Stimulated activated naive CD4-positive, alpha-beta T cell treated with Interleukin-2 at 50 U/mL for 16 hours (primary cell): ENCODE measurements around the gene TMEM53.
A peak's percentile ranks its signal among the peaks of the same experiment; 100 is the strongest.

Experiments used
- DNase-seq: peaks from one replicate; lab custom pipeline; 2025; lab: John Stamatoyannopoulos, UW

The TMEM53 gene

DNA sequence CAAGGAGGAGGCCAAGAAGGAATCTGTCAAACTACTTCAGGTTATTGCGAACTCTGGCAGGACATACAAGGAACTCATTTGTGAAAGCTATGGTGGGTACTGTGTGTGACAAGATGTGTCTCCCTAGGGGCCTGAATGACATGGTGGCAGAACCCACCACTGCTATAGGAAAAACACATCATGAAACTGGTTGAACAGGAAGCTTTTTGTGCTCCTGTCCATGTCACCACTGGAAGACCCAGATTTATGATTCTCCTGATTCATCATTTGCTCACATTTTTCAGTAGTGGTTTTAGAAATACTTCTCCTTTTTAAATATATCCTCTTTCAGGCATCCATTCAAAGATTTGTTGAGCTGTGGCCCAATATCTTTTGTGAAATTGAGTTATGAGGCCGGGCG lies 23.9 kb upstream of the TMEM53 start:
- DNase-seq: no peak

- DNase-seq: peak; percentile 12
Measured at GRCh38 chr1:44696789-44697345, 22.6 kb upstream of the TMEM53 start.

DNA sequence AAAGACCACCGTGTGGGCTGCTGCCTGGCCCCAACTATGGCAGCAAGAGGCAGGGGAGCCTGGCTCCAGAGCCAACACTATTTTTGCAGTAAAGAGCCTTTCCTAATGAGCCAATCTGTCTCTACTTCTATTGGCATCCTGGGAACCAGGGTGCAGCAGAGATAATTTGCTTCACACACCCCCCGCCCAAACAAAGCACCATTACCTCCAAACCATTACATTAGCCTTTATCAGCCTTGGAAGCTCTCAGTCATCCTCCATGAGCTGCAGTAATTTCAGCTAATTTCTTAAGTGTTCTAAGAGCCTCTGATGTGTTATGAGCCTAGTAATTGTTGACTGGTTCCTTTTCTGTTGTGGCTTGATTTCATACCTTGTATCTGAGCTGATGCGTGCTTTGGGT lies 21.8 kb upstream of the TMEM53 start:
- DNase-seq: no peak

GRCh38 chr1:44695671-44696070 lies 21.4 kb upstream of the TMEM53 start:
- no peak for DNase-seq

- no peak for DNase-seq
Measured at GRCh38 chr1:44694863-44695478, 20.7 kb upstream of the TMEM53 start.

GRCh38 chr1:44693900-44694299 lies 19.6 kb upstream of the TMEM53 start:
- no peak for DNase-seq

DNA sequence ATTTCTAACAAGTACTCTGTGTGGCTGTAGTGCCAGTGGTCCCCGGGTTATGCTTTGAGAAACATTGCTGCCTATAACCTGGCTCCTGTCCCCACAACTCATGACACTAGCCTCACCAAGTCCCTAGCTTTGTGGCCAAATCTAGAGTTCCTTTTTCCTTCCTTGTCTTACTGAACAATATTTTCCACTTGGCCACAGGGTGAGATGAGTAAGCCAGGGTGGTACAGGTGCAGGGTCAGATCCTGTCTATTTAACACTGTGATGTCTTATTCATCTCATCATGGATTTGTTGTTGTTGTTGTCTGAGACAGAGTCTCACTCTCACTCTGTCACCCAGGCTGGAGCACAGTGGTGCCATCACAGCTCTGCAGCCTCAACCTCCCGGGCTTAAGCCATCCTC lies 18.9 kb upstream of the TMEM53 start:
- DNase-seq: no peak

- no peak for DNase-seq
Measured at GRCh38 chr1:44689447-44689765, 15.1 kb upstream of the TMEM53 start.

GRCh38 chr1:44688760-44689446 lies 14.6 kb upstream of the TMEM53 start:
- DNase-seq: no peak

DNA sequence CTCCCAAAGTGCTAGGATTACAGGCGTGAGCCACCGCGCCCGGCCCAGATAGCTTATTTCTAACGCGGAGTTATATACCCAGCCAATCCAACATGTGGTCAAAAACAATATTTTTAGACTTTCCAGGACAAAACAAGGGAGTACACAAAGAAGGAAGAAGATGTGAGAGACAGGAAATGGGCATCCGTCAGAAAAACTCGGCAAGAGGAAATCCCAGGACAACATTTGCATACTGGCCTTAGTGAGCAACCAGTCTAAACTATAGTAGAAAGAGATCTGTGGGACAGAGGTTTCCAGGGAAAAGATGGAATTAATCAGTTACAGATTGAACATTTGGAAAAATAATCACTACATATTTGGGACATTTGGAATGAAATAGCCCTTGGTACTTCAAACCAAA lies 11.6 kb upstream of the TMEM53 start:
- no peak for DNase-seq

DNA sequence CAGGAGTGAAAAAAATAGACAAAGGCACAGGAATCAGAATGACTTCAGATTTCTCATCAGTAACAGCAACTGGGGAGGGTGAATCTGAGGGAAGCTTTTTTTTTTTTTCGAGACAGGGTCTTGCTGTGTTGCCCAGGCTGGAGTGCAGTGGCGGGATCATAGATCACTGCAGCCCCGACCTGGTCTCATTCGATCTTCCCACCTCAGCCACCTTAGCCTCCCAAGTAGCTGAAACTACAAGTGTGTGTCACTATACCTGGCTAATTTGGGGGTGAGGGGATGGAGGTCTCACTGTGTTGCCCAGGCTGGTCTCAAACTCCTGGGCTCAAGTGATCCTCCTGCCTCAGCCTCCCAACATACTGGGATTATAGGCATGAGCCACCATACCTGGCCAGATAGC lies 10.9 kb upstream of the TMEM53 start:
- DNase-seq: no peak

- DNase-seq: no peak
Measured at GRCh38 chr1:44684525-44684924, 10.2 kb upstream of the TMEM53 start.

DNA sequence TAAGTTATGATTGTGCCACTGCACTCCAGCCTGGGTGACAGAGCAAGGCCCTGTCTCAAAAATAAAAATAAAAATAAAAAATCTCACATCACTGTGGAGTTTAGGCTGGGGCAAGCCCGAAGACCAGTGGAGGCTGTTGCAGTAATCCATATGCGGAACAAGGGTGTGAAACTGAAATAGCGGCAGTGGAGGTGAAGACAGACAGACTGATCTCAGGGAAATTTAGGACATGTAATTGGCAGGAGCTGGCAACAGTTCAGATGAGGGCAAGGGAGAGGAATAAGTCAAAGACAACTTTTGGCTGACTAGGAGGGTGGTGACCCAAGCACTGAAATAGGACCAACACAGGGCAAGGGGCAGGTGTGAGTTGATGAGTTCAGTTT lies 8.6 kb upstream of the TMEM53 start:
- no peak for DNase-seq

GRCh38 chr1:44681905-44682882 lies 7.9 kb upstream of the TMEM53 start:
- no peak for DNase-seq

- DNase-seq: no peak
Measured at GRCh38 chr1:44679468-44679867, 5.2 kb upstream of the TMEM53 start.

DNA sequence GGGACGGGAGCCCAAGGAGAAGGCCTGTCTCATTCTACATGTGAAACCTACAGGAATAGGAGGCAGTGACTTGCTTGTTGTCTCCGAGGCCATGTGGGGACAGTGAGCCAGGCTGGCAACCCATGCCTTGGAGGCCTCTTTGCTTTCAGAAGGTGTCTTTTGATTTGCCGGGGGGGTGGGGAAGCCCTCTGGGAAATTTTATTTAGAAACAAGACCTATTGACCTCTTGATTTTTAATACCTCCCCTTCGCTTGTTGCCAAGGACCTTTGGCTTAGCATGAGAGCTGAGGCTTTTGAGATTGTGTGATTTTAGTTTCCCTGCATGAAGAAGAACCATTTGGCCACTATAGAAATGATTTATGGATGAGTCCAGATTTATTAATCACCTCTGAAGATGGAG lies 4.3 kb upstream of the TMEM53 start:
- DNase-seq: no peak

GRCh38 chr1:44678120-44678519 lies 3.8 kb upstream of the TMEM53 start:
- no peak for DNase-seq

GRCh38 chr1:44677201-44677766 lies 3.0 kb upstream of the TMEM53 start:
- DNase-seq: no peak

GRCh38 chr1:44676484-44677200 lies 2.4 kb upstream of the TMEM53 start:
- no peak for DNase-seq

- DNase-seq: no peak
Measured at GRCh38 chr1:44675186-44675585, 905 bp upstream of the TMEM53 start.

DNA sequence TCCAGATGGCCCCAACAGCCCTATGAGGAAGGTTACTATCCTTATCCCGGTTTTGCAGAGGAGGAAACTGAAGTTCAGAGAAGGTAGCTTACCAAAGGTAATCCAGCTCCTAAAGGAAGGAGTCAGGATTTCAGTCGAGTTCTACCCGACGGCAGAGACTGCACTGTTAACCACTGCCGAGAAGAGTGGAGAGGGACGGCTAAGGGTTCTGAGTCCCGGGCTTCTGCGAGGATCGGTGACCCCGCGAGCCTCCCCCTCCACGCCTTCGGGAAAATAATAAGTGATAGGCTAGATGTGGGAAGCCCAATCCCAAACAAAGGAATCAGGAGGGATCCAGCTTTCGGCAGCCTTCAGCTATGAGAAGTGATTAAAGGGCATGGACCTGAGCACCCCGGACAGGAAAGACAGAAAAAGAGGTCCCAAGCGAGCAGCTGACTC lies 587 bp downstream of the TMEM53 start:
- DNase-seq: no peak
